Measurements from ENCODE around the gene PLA1A.

PLA1A gene

DNA sequence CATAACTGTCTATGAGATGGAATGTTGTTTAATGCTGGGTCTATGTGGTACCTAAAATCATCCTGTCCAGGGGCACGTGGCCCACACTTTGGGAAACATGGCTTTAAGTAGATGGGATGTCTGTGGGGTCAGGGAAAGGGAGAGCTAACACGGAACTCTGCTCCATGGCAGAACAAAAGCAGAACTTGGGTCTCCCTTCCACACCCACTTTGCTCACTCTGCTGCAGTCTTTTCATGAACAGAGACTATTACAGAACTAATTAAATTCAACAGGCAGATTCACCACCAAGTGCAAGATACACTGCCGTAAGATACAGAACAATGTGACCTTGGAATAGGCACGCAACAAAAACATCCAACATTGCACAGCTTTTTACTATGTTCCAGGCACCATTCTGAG is 34.5 kb downstream of the PLA1A start:
- no peak overlapping the region for H2AFZ ChIP-seq (ENCODE audit: low read length)
- H3K4me1 ChIP-seq (ENCODE audit: insufficient read depth, low read length, poor library complexity, severe bottlenecking) = no peaks in the 10 kb centered on the region
- H3K9ac ChIP-seq (ENCODE audit: low read depth, low read length, poor library complexity, severe bottlenecking) = no peak overlapping the region
- H3K79me2 ChIP-seq (ENCODE audit: insufficient read depth, low read length) = no peaks in the 10 kb centered on the region
- no peaks in the 10 kb centered on the region for H3K27me3 ChIP-seq (ENCODE audit: insufficient read depth, low read length, poor library complexity, severe bottlenecking)
- H3F3A ChIP-seq (ENCODE audit: low read depth) = no peaks in the 10 kb centered on the region
- no peaks in the 10 kb centered on the region for H4K20me1 ChIP-seq (ENCODE audit: insufficient read depth, low read length, poor library complexity, severe bottlenecking)
- H3K36me3 ChIP-seq (ENCODE audit: insufficient read depth, low read length) = no peaks in the 10 kb centered on the region
- TF ChIP-seq EZH2phosphoT487 (IDR thresholded peaks at IDR 0.05; ENCODE audit: borderline replicate concordance) = no peak
- TF ChIP-seq, protein P1, sequence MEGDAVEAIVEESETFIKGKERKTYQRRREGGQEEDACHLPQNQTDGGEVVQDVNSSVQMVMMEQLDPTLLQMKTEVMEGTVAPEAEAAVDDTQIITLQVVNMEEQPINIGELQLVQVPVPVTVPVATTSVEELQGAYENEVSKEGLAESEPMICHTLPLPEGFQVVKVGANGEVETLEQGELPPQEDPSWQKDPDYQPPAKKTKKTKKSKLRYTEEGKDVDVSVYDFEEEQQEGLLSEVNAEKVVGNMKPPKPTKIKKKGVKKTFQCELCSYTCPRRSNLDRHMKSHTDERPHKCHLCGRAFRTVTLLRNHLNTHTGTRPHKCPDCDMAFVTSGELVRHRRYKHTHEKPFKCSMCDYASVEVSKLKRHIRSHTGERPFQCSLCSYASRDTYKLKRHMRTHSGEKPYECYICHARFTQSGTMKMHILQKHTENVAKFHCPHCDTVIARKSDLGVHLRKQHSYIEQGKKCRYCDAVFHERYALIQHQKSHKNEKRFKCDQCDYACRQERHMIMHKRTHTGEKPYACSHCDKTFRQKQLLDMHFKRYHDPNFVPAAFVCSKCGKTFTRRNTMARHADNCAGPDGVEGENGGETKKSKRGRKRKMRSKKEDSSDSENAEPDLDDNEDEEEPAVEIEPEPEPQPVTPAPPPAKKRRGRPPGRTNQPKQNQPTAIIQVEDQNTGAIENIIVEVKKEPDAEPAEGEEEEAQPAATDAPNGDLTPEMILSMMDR (conservative IDR thresholded peaks at IDR 0.05; ENCODE audit: low read length) = no peak
- no peak overlapping the region for H3K4me2 ChIP-seq (ENCODE audit: low read depth, low read length, poor library complexity, severe bottlenecking)
- no peaks in the 10 kb centered on the region for H3K9me3 ChIP-seq (ENCODE audit: insufficient read depth, low read depth, low read length)
- no peak overlapping the region for H3K4me3 ChIP-seq (ENCODE audit: low read length, poor library complexity, severe bottlenecking)
- H3K9me2 ChIP-seq (replicated peaks; ENCODE audit: low read depth, low read length) = no peaks in the 10 kb centered on the region

DNA sequence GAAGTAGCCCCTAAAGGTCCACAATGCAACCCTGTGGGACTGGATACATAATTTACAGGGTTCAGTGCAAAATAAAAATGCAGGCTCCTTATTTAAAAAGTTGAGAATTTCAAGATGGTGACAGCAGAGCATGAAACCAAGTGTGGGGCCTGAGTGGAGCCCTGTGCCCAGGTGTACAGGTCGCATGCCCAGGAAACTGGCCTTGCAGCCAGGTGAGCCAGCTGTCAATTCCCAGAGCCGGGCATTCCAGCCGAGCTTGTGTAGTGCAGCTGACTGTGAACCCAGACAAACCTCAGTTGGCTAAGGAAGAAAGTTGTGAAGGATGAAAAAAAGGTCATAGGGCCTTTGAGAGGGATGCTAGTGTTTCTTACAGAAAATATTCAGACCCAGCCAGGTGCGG is 35.1 kb downstream of the PLA1A start:
- Histone ChIP-seq H2AFZ (ENCODE audit: low read length) (no peak overlapping the region), H3K9me2 (replicated peaks; ENCODE audit: low read depth, low read length) (no peaks in the 10 kb centered on the region), H3K4me3 (ENCODE audit: low read length, poor library complexity, severe bottlenecking) (no peak overlapping the region), H3K36me3 (ENCODE audit: insufficient read depth, low read length) (no peaks in the 10 kb centered on the region), H3K79me2 (ENCODE audit: insufficient read depth, low read length) (no peaks in the 10 kb centered on the region), H3F3A (ENCODE audit: low read depth) (no peaks in the 10 kb centered on the region), H3K4me2 (ENCODE audit: low read depth, low read length, poor library complexity, severe bottlenecking) (no peak overlapping the region), H4K20me1 (ENCODE audit: insufficient read depth, low read length, poor library complexity, severe bottlenecking) (no peaks in the 10 kb centered on the region), H3K4me1 (ENCODE audit: insufficient read depth, low read length, poor library complexity, severe bottlenecking) (no peaks in the 10 kb centered on the region), H3K9ac (ENCODE audit: low read depth, low read length, poor library complexity, severe bottlenecking) (no peak overlapping the region), H3K27me3 (ENCODE audit: insufficient read depth, low read length, poor library complexity, severe bottlenecking) (no peaks in the 10 kb centered on the region), H3K9me3 (ENCODE audit: insufficient read depth, low read depth, low read length) (no peaks in the 10 kb centered on the region)
- no peak for TF ChIP-seq EZH2phosphoT487 (IDR thresholded peaks at IDR 0.05; ENCODE audit: borderline replicate concordance)
- TF ChIP-seq, protein P1 (conservative IDR thresholded peaks at IDR 0.05; ENCODE audit: low read length) = no peak

DNA sequence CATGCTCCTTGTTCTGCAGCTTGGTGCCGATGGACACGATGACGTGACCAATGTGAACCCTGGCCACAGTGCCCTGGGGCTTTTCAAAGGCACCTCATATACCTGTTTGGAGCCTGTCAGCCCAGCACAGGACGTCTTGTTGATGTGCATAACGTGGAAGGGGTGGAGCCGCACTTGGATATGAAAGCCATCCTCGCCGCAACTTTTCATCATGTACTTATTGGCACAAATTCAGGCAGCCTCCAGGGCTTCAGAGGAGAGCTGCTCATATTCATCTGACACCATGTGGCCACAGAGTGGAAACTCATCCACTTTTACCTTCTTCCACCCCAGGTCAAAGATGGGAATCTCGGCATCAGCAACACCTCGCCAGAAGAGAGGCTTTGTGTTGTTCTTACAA is 38.0 kb downstream of the PLA1A start:
- Histone ChIP-seq H2AFZ (ENCODE audit: low read length) (no peak overlapping the region), H3K4me1 (ENCODE audit: insufficient read depth, low read length, poor library complexity, severe bottlenecking) (peaks cover 11% of the 10 kb centered on the region), H3K4me3 (ENCODE audit: low read length, poor library complexity, severe bottlenecking) (no peak overlapping the region), H3K27me3 (ENCODE audit: insufficient read depth, low read length, poor library complexity, severe bottlenecking) (no peaks in the 10 kb centered on the region), H3K9me3 (ENCODE audit: insufficient read depth, low read depth, low read length) (no peaks in the 10 kb centered on the region), H4K20me1 (ENCODE audit: insufficient read depth, low read length, poor library complexity, severe bottlenecking) (no peaks in the 10 kb centered on the region), H3K36me3 (ENCODE audit: insufficient read depth, low read length) (no peaks in the 10 kb centered on the region), H3K4me2 (ENCODE audit: low read depth, low read length, poor library complexity, severe bottlenecking) (no peak overlapping the region), H3K79me2 (ENCODE audit: insufficient read depth, low read length) (no peaks in the 10 kb centered on the region), H3F3A (ENCODE audit: low read depth) (no peaks in the 10 kb centered on the region), H3K9ac (ENCODE audit: low read depth, low read length, poor library complexity, severe bottlenecking) (no peak overlapping the region), H3K9me2 (replicated peaks; ENCODE audit: low read depth, low read length) (no peaks in the 10 kb centered on the region)
- TF ChIP-seq EZH2phosphoT487 (IDR thresholded peaks at IDR 0.05; ENCODE audit: borderline replicate concordance) = no peak
- TF ChIP-seq, protein P1 (conservative IDR thresholded peaks at IDR 0.05; ENCODE audit: low read length) = no peak

All from Loucy (cell line).